GM19023 (cell line): ENCODE results near the gene KIF21B.
A peak's percentile ranks its signal among the peaks of the same experiment; 100 is the strongest.

Experiments
- ATAC-seq: cut with Tn5 transposase; IDR thresholded peaks from one replicate; pipeline ENCODE4 v1.9.1; 2021; ENCODE audit warnings: mild to moderate bottlenecking, moderate library complexity; ENCODE audit not compliant: unreplicated experiment

The KIF21B gene

GRCh38 chr1:201020040-201020591, 3.4 kb downstream of the KIF21B start:
- ATAC-seq, result no peak

- ATAC-seq, result peak; percentile 51
These were observed 4.1 kb downstream of the KIF21B start for GRCh38 chr1:201019321-201019977.

GRCh38 chr1:201017828-201018163, 5.7 kb downstream of the KIF21B start:
- ATAC-seq, result no peak

GRCh38 chr1:201016943-201017827, 6.3 kb downstream of the KIF21B start:
- ATAC-seq, result no peak

GRCh38 chr1:201016211-201016651, 7.3 kb downstream of the KIF21B start:
- no peak for ATAC-seq

GRCh38 chr1:201015551-201016091, 7.9 kb downstream of the KIF21B start:
- ATAC-seq, result no peak

- no peak for ATAC-seq
These were observed 8.7 kb downstream of the KIF21B start for GRCh38 chr1:201014816-201015200.

- no peak for ATAC-seq
These were observed 9.3 kb downstream of the KIF21B start for GRCh38 chr1:201013991-201014815.

- no peak for ATAC-seq
These were observed 10.5 kb downstream of the KIF21B start for GRCh38 chr1:201013031-201013485.

GRCh38 chr1:201011616-201012015, 11.9 kb downstream of the KIF21B start:
- ATAC-seq, result no peak

- no peak for ATAC-seq
These were observed 13.4 kb downstream of the KIF21B start for GRCh38 chr1:201009962-201010645.

- ATAC-seq, result no peak
These were observed 14.7 kb downstream of the KIF21B start for GRCh38 chr1:201008666-201009360.

- ATAC-seq, result no peak
These were observed 16.0 kb downstream of the KIF21B start for GRCh38 chr1:201007481-201007880.

- no peak for ATAC-seq
These were observed 17.1 kb downstream of the KIF21B start for GRCh38 chr1:201006450-201006849.

- no peak for ATAC-seq
These were observed 18.8 kb downstream of the KIF21B start for GRCh38 chr1:201004732-201005131.

- ATAC-seq, result no peak
These were observed 19.4 kb downstream of the KIF21B start for GRCh38 chr1:201004154-201004553.

- ATAC-seq, result no peak
These were observed 21.0 kb downstream of the KIF21B start for GRCh38 chr1:201002510-201002909.

- ATAC-seq, result no peak
These were observed 21.6 kb downstream of the KIF21B start for GRCh38 chr1:201001962-201002361.

- no peak for ATAC-seq
These were observed 23.1 kb downstream of the KIF21B start for GRCh38 chr1:201000391-201000790.

GRCh38 chr1:200999667-201000066, 23.8 kb downstream of the KIF21B start:
- no peak for ATAC-seq
